Mucosa of stomach (tissue), 1 donor: ENCODE data around the gene PCSK4.
A peak's percentile ranks its signal among the peaks of the same experiment; 100 is the strongest.
"Not testable (repeated sequence)": the region's sequence is repeated elsewhere in the genome, so short reads cannot be mapped to it uniquely, and the experiment has no call there.

ENCODE experiments used
- H3K27me3 ChIP-seq: one replicate; pipeline ENCODE4 v1.7.0; 2013; ENCODE audit warnings: mild to moderate bottlenecking, low read length; ENCODE audit not compliant: control insufficient read depth, insufficient read depth
- H3K36me3 ChIP-seq: one replicate; pipeline ENCODE4 v1.7.0; 2013; ENCODE audit warnings: low read length; ENCODE audit not compliant: control insufficient read depth, insufficient read depth
- H3K4me1 ChIP-seq: one replicate; pipeline ENCODE4 v1.7.0; 2013; ENCODE audit warnings: mild to moderate bottlenecking, low read length; ENCODE audit not compliant: control insufficient read depth, insufficient read depth
- H3K4me3 ChIP-seq: one replicate; pipeline ENCODE4 v1.7.0; 2013; ENCODE audit warnings: low read length
- H3K9ac ChIP-seq: one replicate; pipeline ENCODE4 v1.7.0; 2013; ENCODE audit warnings: mild to moderate bottlenecking, low read length, moderate library complexity
- H3K9me3 ChIP-seq: one replicate; pipeline ENCODE4 v1.7.0; 2013; ENCODE audit warnings: mild to moderate bottlenecking, low read length, moderate library complexity; ENCODE audit not compliant: control insufficient read depth
- donor health status: Pancreatic carcinoma.

The PCSK4 gene

DNA sequence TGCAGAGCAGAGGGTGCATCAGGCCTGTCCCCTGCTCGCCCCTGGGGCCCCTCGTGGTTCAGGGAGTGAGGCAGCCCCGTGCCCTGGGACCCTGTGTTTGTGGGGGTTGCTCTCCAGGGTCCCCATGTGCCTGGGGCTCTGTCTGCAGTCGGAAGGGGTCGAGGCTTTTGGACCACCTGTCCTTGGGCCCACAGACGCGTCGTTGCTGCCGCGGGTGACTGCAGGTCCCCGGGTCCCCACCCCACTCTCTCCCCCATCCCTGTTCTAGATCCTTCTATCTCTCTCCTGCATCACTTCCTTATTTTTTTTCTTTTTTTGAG lies 1.9 kb downstream of the PCSK4 start:
- H3K4me1 ChIP-seq = peaks cover 16% of the 10 kb centered on the region
- no peaks in the 10 kb centered on the region for H3K9me3 ChIP-seq
- H3K36me3 ChIP-seq = no peaks in the 10 kb centered on the region
- peaks cover 7% of the 10 kb centered on the region for H3K27me3 ChIP-seq
- no peak overlapping the region for H3K4me3 ChIP-seq
- no peak overlapping the region for H3K9ac ChIP-seq

GRCh38 chr19:1487576-1488281 lies 2.4 kb downstream of the PCSK4 start:
- H3K9ac ChIP-seq = no peak overlapping the region

DNA sequence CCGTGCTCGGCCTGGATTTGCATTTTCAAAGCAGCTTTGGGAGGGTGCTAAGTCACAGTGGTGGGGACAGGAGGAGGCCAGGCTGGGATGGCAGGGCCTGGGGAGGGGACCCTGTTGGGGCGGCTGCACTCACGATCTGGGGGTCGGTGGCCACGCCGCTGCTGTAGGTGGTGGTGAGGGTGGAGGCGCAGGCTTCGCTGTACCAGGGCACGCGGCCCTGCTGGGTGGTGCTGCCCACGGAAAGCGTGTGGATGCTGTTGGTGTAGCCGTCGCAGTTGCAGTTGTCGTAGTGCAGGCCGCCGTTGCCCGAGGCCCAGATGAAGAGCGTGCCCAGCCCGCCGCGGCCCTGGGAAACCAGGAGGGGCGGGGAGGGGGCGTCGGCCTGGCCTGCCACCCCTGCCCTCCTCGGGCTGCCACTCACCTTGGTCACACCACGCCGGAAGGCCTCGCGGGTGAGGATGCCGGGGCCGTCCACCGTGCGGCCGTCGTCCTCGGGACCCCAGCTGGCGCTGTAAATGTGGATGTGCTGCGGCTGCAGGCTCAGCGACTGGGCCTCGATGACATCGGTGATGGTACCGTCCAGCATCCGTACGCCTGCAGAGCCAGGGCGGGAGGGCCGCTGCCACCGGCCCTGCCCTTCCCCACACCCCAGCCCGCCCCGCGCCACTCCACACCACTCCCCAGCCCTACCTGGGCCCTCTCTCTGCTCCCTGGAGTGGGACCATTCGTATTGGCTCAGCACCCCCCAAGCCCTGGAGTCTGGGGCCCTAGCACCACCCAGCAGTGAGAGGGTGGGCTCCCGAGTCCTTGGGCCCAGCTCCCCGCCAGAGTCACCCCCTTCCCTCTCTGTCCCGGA lies 3.2 kb downstream of the PCSK4 start:
- H3K27me3 ChIP-seq = peaks cover 6% of the 10 kb centered on the region
- no peak overlapping the region for H3K4me3 ChIP-seq
- no peaks in the 10 kb centered on the region for H3K9me3 ChIP-seq
- H3K4me1 ChIP-seq = peaks cover 16% of the 10 kb centered on the region
- no peak overlapping the region for H3K9ac ChIP-seq
- H3K36me3 ChIP-seq = no peaks in the 10 kb centered on the region

More at GRCh38 chr19:1487576-1488281, 2.4 kb downstream of the PCSK4 start:
- Histone ChIP-seq H3K4me1 (peaks cover 16% of the 10 kb centered on the region), H3K27me3 (peaks cover 7% of the 10 kb centered on the region), H3K4me3 (no peak overlapping the region), H3K36me3 (no peaks in the 10 kb centered on the region), H3K9me3 (no peaks in the 10 kb centered on the region)

DNA sequence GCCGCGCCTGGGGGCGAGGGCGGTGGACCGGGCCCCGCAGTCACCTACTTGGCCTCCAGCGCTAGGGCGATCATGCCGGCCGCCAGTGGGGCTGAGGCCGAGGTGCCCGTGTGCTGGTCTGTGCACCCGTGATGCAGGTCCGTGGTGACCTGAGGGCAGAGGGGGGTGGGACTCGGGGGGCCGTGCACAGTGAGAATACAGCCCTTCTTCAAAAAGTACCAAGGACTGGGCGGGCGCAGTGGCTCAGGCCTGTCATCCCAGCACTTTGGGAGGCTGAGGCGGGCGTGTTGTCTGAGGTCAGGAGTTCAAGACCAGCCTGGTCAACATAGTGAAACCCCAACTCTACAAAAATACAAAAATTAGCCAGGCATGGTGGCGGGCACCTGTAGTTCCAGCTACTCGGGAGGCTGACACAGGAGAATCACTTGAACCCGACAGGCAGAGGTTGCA lies 6.1 kb downstream of the PCSK4 start:
- Histone ChIP-seq H3K27me3 (no peaks in the 10 kb centered on the region), H3K4me1 (no peaks in the 10 kb centered on the region), H3K9ac (no peak overlapping the region), H3K9me3 (no peaks in the 10 kb centered on the region), H3K4me3 (no peak overlapping the region), H3K36me3 (no peaks in the 10 kb centered on the region)

DNA sequence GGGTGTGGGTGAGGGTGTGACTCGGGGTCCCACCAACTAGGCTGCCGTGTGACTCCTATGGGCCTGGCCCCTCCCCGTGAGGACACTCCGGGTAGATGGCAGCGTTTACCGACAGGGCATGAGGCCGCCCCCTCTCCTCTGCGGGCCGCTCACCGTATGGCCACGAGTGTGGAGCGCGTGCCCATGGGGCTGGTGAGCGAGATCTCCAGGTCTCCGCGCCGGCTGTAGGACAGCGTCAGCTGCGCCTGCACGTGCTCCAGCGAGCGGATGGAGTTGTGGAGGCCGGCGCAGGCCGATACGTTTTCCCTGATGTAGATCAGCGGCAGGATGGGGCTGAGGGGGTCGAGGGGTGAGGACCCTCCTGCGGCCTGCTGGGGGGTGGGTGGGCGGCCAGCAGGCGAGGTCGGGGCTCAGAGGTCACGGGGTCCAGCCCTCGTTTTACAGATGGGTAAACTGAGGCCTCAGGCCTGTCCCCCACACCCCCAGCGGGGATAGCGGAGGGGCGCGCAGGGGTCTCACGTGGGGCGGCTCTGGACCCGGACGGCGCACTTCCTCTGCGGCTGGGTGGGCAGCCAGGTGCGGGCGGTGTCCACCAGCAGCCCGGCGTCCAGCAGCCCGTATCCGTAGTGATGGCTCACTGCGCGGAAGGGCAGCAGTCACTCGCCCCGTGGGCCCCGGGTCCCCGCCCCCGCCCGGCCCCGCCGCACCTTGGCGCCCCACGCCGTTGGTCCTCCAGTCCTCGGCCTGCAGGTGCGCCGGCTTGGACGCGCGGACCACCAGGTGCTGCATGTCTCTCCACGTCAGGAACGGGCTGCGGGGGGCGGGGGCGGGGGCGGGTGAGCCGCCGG lies 6.8 kb downstream of the PCSK4 start:
- Histone ChIP-seq H3K9me3 (no peaks in the 10 kb centered on the region), H3K4me3 (no peak overlapping the region), H3K9ac (no peak overlapping the region), H3K27me3 (no peaks in the 10 kb centered on the region), H3K36me3 (no peaks in the 10 kb centered on the region), H3K4me1 (no peaks in the 10 kb centered on the region)

- Histone ChIP-seq H3K4me1 (no peaks in the 10 kb centered on the region), H3K36me3 (no peaks in the 10 kb centered on the region), H3K4me3 (no peak overlapping the region), H3K27me3 (no peaks in the 10 kb centered on the region), H3K9ac (no peak overlapping the region), H3K9me3 (no peaks in the 10 kb centered on the region)
Measured at GRCh38 chr19:1482361-1483130, 7.6 kb downstream of the PCSK4 start.

GRCh38 chr19:1481893-1482360 lies 8.2 kb downstream of the PCSK4 start:
- no peaks in the 10 kb centered on the region for H3K4me1 ChIP-seq

GRCh38 chr19:1481224-1481892 lies 8.8 kb downstream of the PCSK4 start:
- no peaks in the 10 kb centered on the region for H3K4me1 ChIP-seq
- H3K4me3 ChIP-seq = no peak overlapping the region

More at GRCh38 chr19:1481893-1482360, 8.2 kb downstream of the PCSK4 start:
- Histone ChIP-seq H3K27me3 (no peaks in the 10 kb centered on the region), H3K9me3 (no peaks in the 10 kb centered on the region), H3K4me3 (no peak overlapping the region), H3K36me3 (no peaks in the 10 kb centered on the region), H3K9ac (no peak overlapping the region)

DNA sequence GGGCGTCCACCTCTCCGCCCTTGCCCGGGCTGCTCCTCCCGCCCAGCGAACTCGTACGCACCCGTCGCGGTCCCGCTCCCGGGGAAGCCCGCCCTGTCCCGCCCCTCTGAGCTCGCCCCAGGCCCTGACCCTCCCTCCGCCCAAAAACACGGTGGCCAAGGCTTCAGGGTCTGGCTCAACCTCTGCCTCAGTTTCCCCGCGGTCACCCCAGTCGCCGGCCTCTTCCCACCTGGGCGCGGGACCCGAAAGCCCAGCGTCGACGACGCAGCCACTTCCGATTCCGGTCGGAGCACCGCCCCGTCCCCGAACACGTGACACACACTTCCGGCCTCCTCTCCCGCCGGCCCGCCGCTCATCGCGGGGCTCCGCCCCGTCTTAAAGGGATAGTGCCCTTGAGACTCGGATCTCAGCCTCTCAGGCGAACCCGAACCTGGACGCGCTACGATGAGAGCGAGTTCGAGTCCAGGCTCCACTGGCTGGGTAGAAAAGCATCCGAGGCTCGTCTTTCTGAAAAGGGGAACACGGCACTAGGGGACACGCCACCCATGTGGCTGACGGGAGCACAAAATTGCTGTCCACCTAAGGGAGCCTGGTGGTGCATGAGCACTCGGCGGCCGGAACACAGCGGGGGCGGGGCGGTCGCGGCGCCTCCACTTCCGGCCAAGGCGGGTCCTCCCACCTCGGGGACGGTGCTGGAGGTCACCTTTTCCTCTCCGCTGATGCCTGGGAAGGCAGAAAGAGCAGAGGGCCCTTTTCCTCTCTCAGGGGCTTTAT lies 11.0 kb downstream of the PCSK4 start, which contains the start of gene C19orf25:
C19orf25 (minus strand) TSS at position 282 of the 774 bp plus-strand sequence. CDS start 312 bp downstream, outside the sequence.
- no peaks in the 10 kb centered on the region for H3K4me1 ChIP-seq
- no peaks in the 10 kb centered on the region for H3K36me3 ChIP-seq
- peak within 1 kb of the TSS; percentile 82 for H3K9ac ChIP-seq
- H3K27me3 ChIP-seq = no peaks in the 10 kb centered on the region
- no peaks in the 10 kb centered on the region for H3K9me3 ChIP-seq
- H3K4me3 ChIP-seq = peak within 1 kb of the TSS; percentile 34

More at GRCh38 chr19:1481224-1481892, 8.8 kb downstream of the PCSK4 start:
- H3K9me3 ChIP-seq = no peaks in the 10 kb centered on the region
- H3K36me3 ChIP-seq = no peaks in the 10 kb centered on the region
- no peak overlapping the region for H3K9ac ChIP-seq
- no peaks in the 10 kb centered on the region for H3K27me3 ChIP-seq

GRCh38 chr19:1477056-1477455 lies 13.1 kb downstream of the PCSK4 start:
- H3K27me3 ChIP-seq = peaks cover 18% of the 10 kb centered on the region
- H3K4me1 ChIP-seq, H3K9ac ChIP-seq, H3K36me3 ChIP-seq, H3K9me3 ChIP-seq, H3K4me3 ChIP-seq: not testable (repeated sequence)
